Thyroid gland (tissue), 4 donors: Measurements from ENCODE around the gene FLOT1.

Source experiments
- CTCF ChIP-seq, 6 experiments: fragments of 200-600 bp in 3 of 6; fragments of 450-650 bp in 3 of 6; sonication (generic) in 3 of 6; IDR thresholded peaks; one replicate each; pipeline ENCODE4 v1.5.1; 2016 to 2019; ENCODE audit warnings: antibody characterized with exemption in 6 of 6, mild to moderate bottlenecking in 2 of 6, inconsistent platforms in 1 of 6, moderate library complexity in 1 of 6
- POLR2A ChIP-seq, 2 donors: fragments of 450-650 bp; IDR thresholded peaks; one replicate each; pipeline ENCODE4 v1.6.1; 2017; ENCODE audit warnings: antibody characterized with exemption in 2 of 2, mild to moderate bottlenecking in 2 of 2, moderate library complexity in 1 of 2

- TF ChIP-seq CTCF (IDR thresholded peaks at IDR 0.05) (no peak), POLR2A (IDR thresholded peaks at IDR 0.05) (no peak)
Observed at GRCh38 chr6:30689022-30689865, 53.2 kb downstream of the FLOT1 start.
